Measurements from ENCODE around the gene CPPED1.
"Not testable (repeated sequence)": the region's sequence is repeated elsewhere in the genome, so short reads cannot be mapped to it uniquely, and the experiment has no call there.

The CPPED1 gene

GRCh38 chr16:12803203-12804093 lies at the start of gene CPPED1:
TSS of gene CPPED1 (minus strand) at chr16:12803887. CDS start at chr16:12803776, 111 bp downstream.
- DNase-seq: peak; percentile 46 to 61

GRCh38 chr16:12850186-12850585 lies 46.5 kb upstream of the CPPED1 start:
- no peak for DNase-seq

- no peak for DNase-seq
Observed at GRCh38 chr16:12846592-12846991, 42.9 kb upstream of the CPPED1 start.

- DNase-seq: no peak
Observed at GRCh38 chr16:12845282-12845681, 41.6 kb upstream of the CPPED1 start.

- no peak for DNase-seq
Observed at GRCh38 chr16:12837756-12838155, 34.1 kb upstream of the CPPED1 start.

- DNase-seq: no peak
Observed at GRCh38 chr16:12837291-12837690, 33.6 kb upstream of the CPPED1 start.

GRCh38 chr16:12833926-12834325 lies 30.2 kb upstream of the CPPED1 start:
- no peak for DNase-seq

GRCh38 chr16:12829096-12829888 lies 25.6 kb upstream of the CPPED1 start:
- no peak for DNase-seq

- DNase-seq: no peak
Observed at GRCh38 chr16:12828206-12828605, 24.5 kb upstream of the CPPED1 start.

GRCh38 chr16:12826559-12826958 lies 22.9 kb upstream of the CPPED1 start:
- DNase-seq: no peak

GRCh38 chr16:12819126-12820117 lies 15.7 kb upstream of the CPPED1 start:
- peak; percentile 40 to 46 for DNase-seq

GRCh38 chr16:12818326-12818725 lies 14.6 kb upstream of the CPPED1 start:
- DNase-seq: no peak

- DNase-seq: not testable (repeated sequence)
Observed at GRCh38 chr16:12816791-12817214, 13.1 kb upstream of the CPPED1 start.

- no peak for DNase-seq
Observed at GRCh38 chr16:12815361-12815760, 11.7 kb upstream of the CPPED1 start.

GRCh38 chr16:12813734-12814133 lies 10.0 kb upstream of the CPPED1 start:
- not testable (repeated sequence) for DNase-seq

- DNase-seq: not testable (repeated sequence)
Observed at GRCh38 chr16:12813321-12813720, 9.6 kb upstream of the CPPED1 start.

- no peak for DNase-seq
Observed at GRCh38 chr16:12811441-12812383, 8.0 kb upstream of the CPPED1 start.

- DNase-seq: no peak
Observed at GRCh38 chr16:12805066-12805465, 1.4 kb upstream of the CPPED1 start.

- no peak for DNase-seq
Observed at GRCh38 chr16:12804395-12804794, 708 bp upstream of the CPPED1 start.

GRCh38 chr16:12802661-12803060 lies 1.0 kb downstream of the CPPED1 start:
- DNase-seq: no peak

GRCh38 chr16:12802048-12802447 lies 1.6 kb downstream of the CPPED1 start:
- DNase-seq: no peak

Measured in Kasumi-1 (cell line).